SU-DHL-6 (cell line): ENCODE results near the gene GARNL3.

Experiments
- H2AFZ ChIP-seq: fragments of 200-600 bp; sonication (generic); 2 replicates; pipeline ENCODE4 v1.6.1; 2014; ENCODE audit warnings: low read depth, mild to moderate bottlenecking, moderate library complexity, mixed read lengths, antibody characterized with exemption, low read length; ENCODE audit not compliant: severe bottlenecking
- H3F3A ChIP-seq: fragments of 200-600 bp; shearing (Covaris generic); 2 replicates; pipeline ENCODE4 v1.6.0; 2016; ENCODE audit warnings: antibody characterized with exemption, mild to moderate bottlenecking; ENCODE audit not compliant: insufficient read depth
- H3K27ac ChIP-seq: fragments of 200-600 bp; sonication (generic); 2 replicates; pipeline ENCODE4 v1.5.1; 2016; ENCODE audit warnings: low read depth, mild to moderate bottlenecking, low read length, moderate library complexity, mixed read lengths
- H3K27me3 ChIP-seq: fragments of 200-600 bp; sonication (generic), shearing (Covaris generic); 2 replicates; pipeline ENCODE4 v1.6.0; 2014; ENCODE audit warnings: mild to moderate bottlenecking, low read length
- H3K36me3 ChIP-seq: fragments of 200-600 bp; sonication (generic); 2 replicates; pipeline ENCODE4 v1.6.1; 2014; ENCODE audit warnings: mild to moderate bottlenecking, low read length, mixed read lengths
- H3K4me2 ChIP-seq: fragments of 300-600, 200-600 bp; shearing (Covaris generic), sonication (generic); 2 replicates; pipeline ENCODE4 v1.6.0; 2014; ENCODE audit warnings: low read length, low read depth, mild to moderate bottlenecking; ENCODE audit not compliant: poor library complexity, severe bottlenecking
- H3K4me3 ChIP-seq: fragments of 200-600 bp; sonication (generic); 2 replicates; pipeline ENCODE4 v1.5.1; 2014; ENCODE audit warnings: antibody characterized with exemption, low read length, mild to moderate bottlenecking, mixed read lengths; ENCODE audit not compliant: insufficient read depth, poor library complexity, severe bottlenecking
- H3K79me2 ChIP-seq: fragments of 200-600 bp; sonication (generic); 2 replicates; pipeline ENCODE4 v1.6.1; 2014; ENCODE audit warnings: mild to moderate bottlenecking, low read length, moderate library complexity; ENCODE audit not compliant: insufficient read depth
- H3K9ac ChIP-seq: fragments of 200-600 bp; sonication (generic); 2 replicates; pipeline ENCODE4 v1.7.0; 2014; ENCODE audit warnings: mild to moderate bottlenecking, low read length
- H3K9me2 ChIP-seq: fragments of 200-600 bp; sonication (generic); replicated peaks from 2 replicates; pipeline ENCODE4 v1.6.1; 2014; ENCODE audit warnings: low read length; ENCODE audit not compliant: insufficient read depth
- H3K9me3 ChIP-seq: fragments of 200-600 bp; sonication (generic); 2 replicates; pipeline ENCODE4 v1.6.1; 2014; ENCODE audit warnings: low read length, mixed read lengths; ENCODE audit not compliant: insufficient read depth
- H4K20me1 ChIP-seq: fragments of 200-600 bp; sonication (generic); 2 replicates; pipeline ENCODE4 v1.6.1; 2014; ENCODE audit warnings: low read depth, mild to moderate bottlenecking, antibody characterized with exemption, low read length, moderate library complexity, mixed read lengths
- EZH2phosphoT487 ChIP-seq: fragments of 200-600 bp; sonication (generic), shearing (Covaris generic); conservative IDR thresholded peaks from 2 replicates; pipeline ENCODE4 v1.6.1; 2018; ENCODE audit warnings: mild to moderate bottlenecking, antibody characterized with exemption, low read length, moderate library complexity, mixed read lengths
- TF ChIP-seq, protein P1 (sequence below): fragments of 200-600 bp; sonication (generic); IDR thresholded peaks from one replicate; pipeline ENCODE4 v1.5.1; 2017; ENCODE audit warnings: antibody characterized with exemption, mild to moderate bottlenecking, low read length, moderate library complexity; ENCODE audit not compliant: insufficient read depth, poor library complexity, severe bottlenecking

GARNL3 gene

GRCh38 chr9:127256324-127256723, 8.2 kb upstream of the GARNL3 start:
- Histone ChIP-seq H3F3A (no peaks in the 10 kb centered on the region), H3K79me2 (no peaks in the 10 kb centered on the region), H3K9me2 (no peaks in the 10 kb centered on the region), H3K9me3 (no peaks in the 10 kb centered on the region), H2AFZ (no peak overlapping the region), H4K20me1 (no peaks in the 10 kb centered on the region), H3K27ac (no peak overlapping the region), H3K27me3 (no peaks in the 10 kb centered on the region), H3K36me3 (no peaks in the 10 kb centered on the region), H3K4me2 (no peak overlapping the region), H3K9ac (no peak overlapping the region), H3K4me3 (no peak overlapping the region)
- TF ChIP-seq, protein P1, sequence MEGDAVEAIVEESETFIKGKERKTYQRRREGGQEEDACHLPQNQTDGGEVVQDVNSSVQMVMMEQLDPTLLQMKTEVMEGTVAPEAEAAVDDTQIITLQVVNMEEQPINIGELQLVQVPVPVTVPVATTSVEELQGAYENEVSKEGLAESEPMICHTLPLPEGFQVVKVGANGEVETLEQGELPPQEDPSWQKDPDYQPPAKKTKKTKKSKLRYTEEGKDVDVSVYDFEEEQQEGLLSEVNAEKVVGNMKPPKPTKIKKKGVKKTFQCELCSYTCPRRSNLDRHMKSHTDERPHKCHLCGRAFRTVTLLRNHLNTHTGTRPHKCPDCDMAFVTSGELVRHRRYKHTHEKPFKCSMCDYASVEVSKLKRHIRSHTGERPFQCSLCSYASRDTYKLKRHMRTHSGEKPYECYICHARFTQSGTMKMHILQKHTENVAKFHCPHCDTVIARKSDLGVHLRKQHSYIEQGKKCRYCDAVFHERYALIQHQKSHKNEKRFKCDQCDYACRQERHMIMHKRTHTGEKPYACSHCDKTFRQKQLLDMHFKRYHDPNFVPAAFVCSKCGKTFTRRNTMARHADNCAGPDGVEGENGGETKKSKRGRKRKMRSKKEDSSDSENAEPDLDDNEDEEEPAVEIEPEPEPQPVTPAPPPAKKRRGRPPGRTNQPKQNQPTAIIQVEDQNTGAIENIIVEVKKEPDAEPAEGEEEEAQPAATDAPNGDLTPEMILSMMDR, result no peak
- TF ChIP-seq EZH2phosphoT487, result no peak

- no peak overlapping the region for H3K4me3 ChIP-seq
- H2AFZ ChIP-seq, result no peak overlapping the region
- no peak overlapping the region for H3K4me2 ChIP-seq
- no peak overlapping the region for H3K27ac ChIP-seq
- no peaks in the 10 kb centered on the region for H3K36me3 ChIP-seq
- H4K20me1 ChIP-seq, result no peaks in the 10 kb centered on the region
- H3K27me3 ChIP-seq, result no peaks in the 10 kb centered on the region
- H3K79me2 ChIP-seq, result no peaks in the 10 kb centered on the region
- no peaks in the 10 kb centered on the region for H3K9me2 ChIP-seq
- H3K9me3 ChIP-seq, result no peaks in the 10 kb centered on the region
- no peak overlapping the region for H3K9ac ChIP-seq
- TF ChIP-seq, protein P1, result no peak
- no peak for TF ChIP-seq EZH2phosphoT487
- H3F3A ChIP-seq, result no peaks in the 10 kb centered on the region
These were observed 5.7 kb upstream of the GARNL3 start for GRCh38 chr9:127258606-127259471.

- H4K20me1 ChIP-seq, result no peaks in the 10 kb centered on the region
- no peaks in the 10 kb centered on the region for H3F3A ChIP-seq
- H3K9me3 ChIP-seq, result no peaks in the 10 kb centered on the region
- no peak for TF ChIP-seq EZH2phosphoT487
- TF ChIP-seq, protein P1, result no peak
- H3K27me3 ChIP-seq, result no peaks in the 10 kb centered on the region
- H3K9me2 ChIP-seq, result no peaks in the 10 kb centered on the region
- no peak overlapping the region for H3K4me2 ChIP-seq
- no peak overlapping the region for H3K4me3 ChIP-seq
- H3K36me3 ChIP-seq, result no peaks in the 10 kb centered on the region
- H3K27ac ChIP-seq, result no peak overlapping the region
- no peaks in the 10 kb centered on the region for H3K79me2 ChIP-seq
- H2AFZ ChIP-seq, result no peak overlapping the region
- H3K9ac ChIP-seq, result no peak overlapping the region
These were observed 2.0 kb upstream of the GARNL3 start for GRCh38 chr9:127262602-127263001.
